ENCODE data around the gene TRAPPC13. TPM values are rescaled to one million over a fixed set of nuclear protein-coding genes. Genes with fewer than 3 reads are reported as not detected.

TRAPPC13 gene
- total and polyA plus RNA-seq, 2 donors (not counting 1 experiment from before 2014, with no cell fraction given), result 10.6 to 18.8 TPM

- H3K27ac Mint-ChIP-seq, result no peak overlapping the region
- H3K79me2 ChIP-seq (ENCODE audit: control insufficient read depth, insufficient read depth, low read length), result peaks cover 2% of the 10 kb centered on the region
- H3K4me1 Mint-ChIP-seq, result no peaks in the 10 kb centered on the region
- no peaks in the 10 kb centered on the region for H3K4me1 ChIP-seq (ENCODE audit: control insufficient read depth in 2 of 2, insufficient read depth in 2 of 2, low read length in 2 of 2)
- no peak overlapping the region for H3K9ac ChIP-seq (ENCODE audit: low read length)
- ChIA-PET CTCF (no interaction called here), POLR2A (no interaction called here)
- H4K20me1 ChIP-seq (ENCODE audit: control insufficient read depth, insufficient read depth, low read length, poor library complexity, severe bottlenecking), result no peaks in the 10 kb centered on the region
- no peaks in the 10 kb centered on the region for H3K27me3 Mint-ChIP-seq
- H3K27ac ChIP-seq (ENCODE audit: low read length in 2 of 2), result no peak overlapping the region
- intact Hi-C loops (cut with micrococcal nuclease), result no loop called here
- no peak overlapping the region for H3K4me2 ChIP-seq (replicated peaks; ENCODE audit: low read depth, low read length, poor library complexity, severe bottlenecking)
- H3K27me3 ChIP-seq (replicated peaks in 1 of 4; ENCODE audit: control extremely low read depth in 1 of 4, control insufficient read depth in 3 of 4, insufficient read depth in 4 of 4, low read length in 3 of 4), result no peaks in the 10 kb centered on the region
- no peak overlapping the region for H2AFZ ChIP-seq (ENCODE audit: insufficient read depth, low read depth, low read length, poor library complexity, severe bottlenecking)
- peaks cover 2 to 5% of the 10 kb centered on the region in 2 experiments for H3K36me3 ChIP-seq (replicated peaks in 1 of 2; ENCODE audit: control extremely low read depth in 1 of 2, control insufficient read depth in 1 of 2, extremely low read depth in 1 of 2, insufficient read depth in 2 of 2, low read length in 1 of 2)
- no peak overlapping the region for H3K4me3 Mint-ChIP-seq
- DNase-seq (no peak), ATAC-seq (ENCODE audit: low read depth) (no peak)
- no peaks in the 10 kb centered on the region for H3K9me3 ChIP-seq (ENCODE audit: control extremely low read depth in 1 of 3, control insufficient read depth in 2 of 3, insufficient read depth in 1 of 3, low read length in 2 of 3)
- H3K9me3 Mint-ChIP-seq (ENCODE audit: insufficient read depth), result no peaks in the 10 kb centered on the region
- TF ChIP-seq CTCF (IDR thresholded peaks at IDR 0.05), result no peak
- TF ChIP-seq EZH2 (IDR thresholded peaks at IDR 0.05; ENCODE audit: borderline replicate concordance, insufficient read depth, low read depth, low read length, poor library complexity, severe bottlenecking), result no peak
- no peak overlapping the region for H3K4me3 ChIP-seq (ENCODE audit: control extremely low read depth in 1 of 5, extremely low read depth in 1 of 5, insufficient read depth in 1 of 5, low read depth in 2 of 5, low read length in 4 of 5)
Measured at GRCh38 chr5:65647941-65648340, 23.1 kb downstream of the TRAPPC13 start.

- Histone ChIP-seq H3K79me2 (ENCODE audit: control insufficient read depth, insufficient read depth, low read length) (peaks cover 2% of the 10 kb centered on the region), H3K9ac (ENCODE audit: low read length) (no peak overlapping the region), H3K9me3 (ENCODE audit: control extremely low read depth in 1 of 3, control insufficient read depth in 2 of 3, insufficient read depth in 1 of 3, low read length in 2 of 3) (no peaks in the 10 kb centered on the region), H3K4me1 (ENCODE audit: control insufficient read depth in 2 of 2, insufficient read depth in 2 of 2, low read length in 2 of 2) (no peaks in the 10 kb centered on the region), H4K20me1 (ENCODE audit: control insufficient read depth, insufficient read depth, low read length, poor library complexity, severe bottlenecking) (no peaks in the 10 kb centered on the region), H3K4me2 (replicated peaks; ENCODE audit: low read depth, low read length, poor library complexity, severe bottlenecking) (no peak overlapping the region), H2AFZ (ENCODE audit: insufficient read depth, low read depth, low read length, poor library complexity, severe bottlenecking) (no peak overlapping the region), H3K27me3 (replicated peaks in 1 of 4; ENCODE audit: control extremely low read depth in 1 of 4, control insufficient read depth in 3 of 4, insufficient read depth in 4 of 4, low read length in 3 of 4) (no peaks in the 10 kb centered on the region), H3K4me3 (ENCODE audit: control extremely low read depth in 1 of 5, extremely low read depth in 1 of 5, insufficient read depth in 1 of 5, low read depth in 2 of 5, low read length in 4 of 5) (no peak overlapping the region), H3K36me3 (replicated peaks in 1 of 2; ENCODE audit: control extremely low read depth in 1 of 2, control insufficient read depth in 1 of 2, extremely low read depth in 1 of 2, insufficient read depth in 2 of 2, low read length in 1 of 2) (peaks cover 4 to 6% of the 10 kb centered on the region in 2 experiments), H3K27ac (ENCODE audit: low read length in 2 of 2) (no peak overlapping the region)
- no peaks in the 10 kb centered on the region for H3K27me3 Mint-ChIP-seq
- DNase-seq (no peak), ATAC-seq (ENCODE audit: low read depth) (no peak)
- ChIA-PET CTCF (no interaction called here), POLR2A (no interaction called here)
- H3K4me1 Mint-ChIP-seq, result no peaks in the 10 kb centered on the region
- H3K27ac Mint-ChIP-seq, result no peak overlapping the region
- H3K9me3 Mint-ChIP-seq (ENCODE audit: insufficient read depth), result no peaks in the 10 kb centered on the region
- WGBS (ENCODE audit: insufficient coverage), result 96% methylated on average over 4 of the region's 5 CpGs
- H3K4me3 Mint-ChIP-seq, result no peak overlapping the region
- intact Hi-C loops (cut with micrococcal nuclease), result no loop called here
- TF ChIP-seq EZH2 (IDR thresholded peaks at IDR 0.05; ENCODE audit: borderline replicate concordance, insufficient read depth, low read depth, low read length, poor library complexity, severe bottlenecking) (no peak), CTCF (IDR thresholded peaks at IDR 0.05) (no peak)
Measured at GRCh38 chr5:65651144-65651543, 26.3 kb downstream of the TRAPPC13 start.

All from B cell (primary cell).